ENCODE results near the gene IGFLR1. TPM values are rescaled to one million over a fixed set of nuclear protein-coding genes. Genes with fewer than 3 reads are reported as not detected.

Gene IGFLR1
- total RNA-seq, 1 experiment from 2014 or later, result 4.9 TPM

GRCh38 chr19:35752746-35753350 lies 10.6 kb upstream of the IGFLR1 start:
- ChIA-PET CTCF (no interaction called here), POLR2A (ENCODE audit: low non-redundant PET) (no interaction called here)
- TF ChIP-seq EZH2 (IDR thresholded peaks at IDR 0.05; ENCODE audit: borderline replicate concordance, low read depth, low read length, poor library complexity, severe bottlenecking), result no peak
- no peak for TF ChIP-seq CTCF (conservative IDR thresholded peaks at IDR 0.05; ENCODE audit: low read depth, low read length)
- no TSS peak for BruUV-seq (replicated peaks)
- Histone ChIP-seq H3K27ac (ENCODE audit: low read depth, low read length, poor library complexity, severe bottlenecking) (no peak overlapping the region), H3K4me3 (ENCODE audit: low read depth, low read length, poor library complexity, severe bottlenecking) (no peak overlapping the region), H3K27me3 (replicated peaks; ENCODE audit: insufficient read depth, low read depth, low read length, poor library complexity) (no peaks in the 10 kb centered on the region), H3K9me3 (ENCODE audit: low read depth, low read length, poor library complexity, severe bottlenecking) (no peaks in the 10 kb centered on the region), H3K36me3 (ENCODE audit: insufficient read depth, low read length, poor library complexity, severe bottlenecking) (no peaks in the 10 kb centered on the region), H3K4me1 (ENCODE audit: insufficient read depth, low read length, poor library complexity, severe bottlenecking) (peaks cover 25% of the 10 kb centered on the region)
- intact Hi-C loops (cut with micrococcal nuclease; ENCODE audit: unreplicated experiment), result no loop called here
- DNase-seq (ENCODE audit: low spot score), result no peak

GRCh38 chr19:35751839-35752745 lies 9.8 kb upstream of the IGFLR1 start:
- Histone ChIP-seq H3K36me3 (ENCODE audit: insufficient read depth, low read length, poor library complexity, severe bottlenecking) (no peaks in the 10 kb centered on the region), H3K4me1 (ENCODE audit: insufficient read depth, low read length, poor library complexity, severe bottlenecking) (peaks cover 21% of the 10 kb centered on the region), H3K27me3 (replicated peaks; ENCODE audit: insufficient read depth, low read depth, low read length, poor library complexity) (no peaks in the 10 kb centered on the region), H3K4me3 (ENCODE audit: low read depth, low read length, poor library complexity, severe bottlenecking) (no peak overlapping the region), H3K27ac (ENCODE audit: low read depth, low read length, poor library complexity, severe bottlenecking) (no peak overlapping the region), H3K9me3 (ENCODE audit: low read depth, low read length, poor library complexity, severe bottlenecking) (no peaks in the 10 kb centered on the region)
- CTCF ChIA-PET, result no interaction called here
- BruUV-seq (replicated peaks), result no TSS peak
- no peak for DNase-seq (ENCODE audit: low spot score)
- POLR2A ChIA-PET (ENCODE audit: low non-redundant PET), result no interaction called here
- no peak for TF ChIP-seq EZH2 (IDR thresholded peaks at IDR 0.05; ENCODE audit: borderline replicate concordance, low read depth, low read length, poor library complexity, severe bottlenecking)
- TF ChIP-seq CTCF (conservative IDR thresholded peaks at IDR 0.05; ENCODE audit: low read depth, low read length), result no peak
- intact Hi-C loops (cut with micrococcal nuclease; ENCODE audit: unreplicated experiment), result no loop called here

- no peak overlapping the region for H3K4me3 ChIP-seq (ENCODE audit: low read depth, low read length, poor library complexity, severe bottlenecking)
- no peaks in the 10 kb centered on the region for H3K9me3 ChIP-seq (ENCODE audit: low read depth, low read length, poor library complexity, severe bottlenecking)
- intact Hi-C loops (cut with micrococcal nuclease; ENCODE audit: unreplicated experiment), result no loop called here
- CTCF ChIA-PET, result no interaction called here
- no peak for DNase-seq (ENCODE audit: low spot score)
- TF ChIP-seq EZH2 (IDR thresholded peaks at IDR 0.05; ENCODE audit: borderline replicate concordance, low read depth, low read length, poor library complexity, severe bottlenecking), result no peak
- no peak for TF ChIP-seq CTCF (conservative IDR thresholded peaks at IDR 0.05; ENCODE audit: low read depth, low read length)
- peaks cover 3% of the 10 kb centered on the region for H3K4me1 ChIP-seq (ENCODE audit: insufficient read depth, low read length, poor library complexity, severe bottlenecking)
- no peak overlapping the region for H3K27ac ChIP-seq (ENCODE audit: low read depth, low read length, poor library complexity, severe bottlenecking)
- no TSS peak for BruUV-seq (replicated peaks)
- POLR2A ChIA-PET (ENCODE audit: low non-redundant PET), result no interaction called here
- no peaks in the 10 kb centered on the region for H3K27me3 ChIP-seq (replicated peaks; ENCODE audit: insufficient read depth, low read depth, low read length, poor library complexity)
- no peaks in the 10 kb centered on the region for H3K36me3 ChIP-seq (ENCODE audit: insufficient read depth, low read length, poor library complexity, severe bottlenecking)
Measured at GRCh38 chr19:35750167-35750566, 7.9 kb upstream of the IGFLR1 start.
